ENCODE data around the gene PLEKHA1. TPM values are rescaled to one million over a fixed set of nuclear protein-coding genes. Genes with fewer than 3 reads are reported as not detected.

PLEKHA1 gene
- total and polyA plus RNA-seq, 2 experiments from 2014 or later: 25.8 to 36.6 TPM

GRCh38 chr10:122376364-122376961 is 2.0 kb downstream of the PLEKHA1 start (continued):
- TF ChIP-seq JUNB (IDR thresholded peaks at IDR 0.05; ENCODE audit: unreplicated experiment) (no peak), ZNF331 (CRISPR knock-in tag; IDR thresholded peaks at IDR 0.05; ENCODE audit: low read depth) (no peak), POLR2AphosphoS5 (IDR thresholded peaks at IDR 0.05; ENCODE audit: low read depth) (no peak), EZH2phosphoT487 (IDR thresholded peaks at IDR 0.05; ENCODE audit: unreplicated experiment) (no peak), NANOG (IDR thresholded peaks at IDR 0.05; ENCODE audit: borderline replicate concordance) (no peak)
- TF ChIP-seq, protein P1, sequence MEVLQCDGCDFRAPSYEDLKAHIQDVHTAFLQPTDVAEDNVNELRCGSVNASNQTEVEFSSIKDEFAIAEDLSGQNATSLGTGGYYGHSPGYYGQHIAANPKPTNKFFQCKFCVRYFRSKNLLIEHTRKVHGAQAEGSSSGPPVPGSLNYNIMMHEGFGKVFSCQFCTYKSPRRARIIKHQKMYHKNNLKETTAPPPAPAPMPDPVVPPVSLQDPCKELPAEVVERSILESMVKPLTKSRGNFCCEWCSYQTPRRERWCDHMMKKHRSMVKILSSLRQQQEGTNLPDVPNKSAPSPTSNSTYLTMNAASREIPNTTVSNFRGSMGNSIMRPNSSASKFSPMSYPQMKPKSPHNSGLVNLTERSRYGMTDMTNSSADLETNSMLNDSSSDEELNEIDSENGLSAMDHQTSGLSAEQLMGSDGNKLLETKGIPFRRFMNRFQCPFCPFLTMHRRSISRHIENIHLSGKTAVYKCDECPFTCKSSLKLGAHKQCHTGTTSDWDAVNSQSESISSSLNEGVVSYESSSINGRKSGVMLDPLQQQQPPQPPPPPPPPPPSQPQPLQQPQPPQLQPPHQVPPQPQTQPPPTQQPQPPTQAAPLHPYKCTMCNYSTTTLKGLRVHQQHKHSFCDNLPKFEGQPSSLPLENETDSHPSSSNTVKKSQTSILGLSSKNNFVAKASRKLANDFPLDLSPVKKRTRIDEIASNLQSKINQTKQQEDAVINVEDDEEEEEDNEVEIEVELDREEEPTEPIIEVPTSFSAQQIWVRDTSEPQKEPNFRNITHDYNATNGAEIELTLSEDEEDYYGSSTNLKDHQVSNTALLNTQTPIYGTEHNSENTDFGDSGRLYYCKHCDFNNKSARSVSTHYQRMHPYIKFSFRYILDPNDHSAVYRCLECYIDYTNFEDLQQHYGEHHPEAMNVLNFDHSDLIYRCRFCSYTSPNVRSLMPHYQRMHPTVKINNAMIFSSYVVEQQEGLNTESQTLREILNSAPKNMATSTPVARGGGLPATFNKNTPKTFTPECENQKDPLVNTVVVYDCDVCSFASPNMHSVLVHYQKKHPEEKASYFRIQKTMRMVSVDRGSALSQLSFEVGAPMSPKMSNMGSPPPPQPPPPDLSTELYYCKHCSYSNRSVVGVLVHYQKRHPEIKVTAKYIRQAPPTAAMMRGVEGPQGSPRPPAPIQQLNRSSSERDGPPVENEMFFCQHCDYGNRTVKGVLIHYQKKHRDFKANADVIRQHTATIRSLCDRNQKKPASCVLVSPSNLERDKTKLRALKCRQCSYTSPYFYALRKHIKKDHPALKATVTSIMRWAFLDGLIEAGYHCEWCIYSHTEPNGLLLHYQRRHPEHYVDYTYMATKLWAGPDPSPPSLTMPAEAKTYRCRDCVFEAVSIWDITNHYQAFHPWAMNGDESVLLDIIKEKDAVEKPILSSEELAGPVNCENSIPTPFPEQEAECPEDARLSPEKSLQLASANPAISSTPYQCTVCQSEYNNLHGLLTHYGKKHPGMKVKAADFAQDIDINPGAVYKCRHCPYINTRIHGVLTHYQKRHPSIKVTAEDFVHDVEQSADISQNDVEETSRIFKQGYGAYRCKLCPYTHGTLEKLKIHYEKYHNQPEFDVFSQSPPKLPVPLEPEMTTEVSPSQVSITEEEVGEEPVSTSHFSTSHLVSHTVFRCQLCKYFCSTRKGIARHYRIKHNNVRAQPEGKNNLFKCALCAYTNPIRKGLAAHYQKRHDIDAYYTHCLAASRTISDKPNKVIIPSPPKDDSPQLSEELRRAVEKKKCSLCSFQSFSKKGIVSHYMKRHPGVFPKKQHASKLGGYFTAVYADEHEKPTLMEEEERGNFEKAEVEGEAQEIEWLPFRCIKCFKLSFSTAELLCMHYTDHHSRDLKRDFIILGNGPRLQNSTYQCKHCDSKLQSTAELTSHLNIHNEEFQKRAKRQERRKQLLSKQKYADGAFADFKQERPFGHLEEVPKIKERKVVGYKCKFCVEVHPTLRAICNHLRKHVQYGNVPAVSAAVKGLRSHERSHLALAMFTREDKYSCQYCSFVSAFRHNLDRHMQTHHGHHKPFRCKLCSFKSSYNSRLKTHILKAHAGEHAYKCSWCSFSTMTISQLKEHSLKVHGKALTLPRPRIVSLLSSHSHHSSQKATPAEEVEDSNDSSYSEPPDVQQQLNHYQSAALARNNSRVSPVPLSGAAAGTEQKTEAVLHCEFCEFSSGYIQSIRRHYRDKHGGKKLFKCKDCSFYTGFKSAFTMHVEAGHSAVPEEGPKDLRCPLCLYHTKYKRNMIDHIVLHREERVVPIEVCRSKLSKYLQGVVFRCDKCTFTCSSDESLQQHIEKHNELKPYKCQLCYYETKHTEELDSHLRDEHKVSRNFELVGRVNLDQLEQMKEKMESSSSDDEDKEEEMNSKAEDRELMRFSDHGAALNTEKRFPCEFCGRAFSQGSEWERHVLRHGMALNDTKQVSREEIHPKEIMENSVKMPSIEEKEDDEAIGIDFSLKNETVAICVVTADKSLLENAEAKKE (CRISPR knock-in tag; IDR thresholded peaks at IDR 0.05): no peak

DNA sequence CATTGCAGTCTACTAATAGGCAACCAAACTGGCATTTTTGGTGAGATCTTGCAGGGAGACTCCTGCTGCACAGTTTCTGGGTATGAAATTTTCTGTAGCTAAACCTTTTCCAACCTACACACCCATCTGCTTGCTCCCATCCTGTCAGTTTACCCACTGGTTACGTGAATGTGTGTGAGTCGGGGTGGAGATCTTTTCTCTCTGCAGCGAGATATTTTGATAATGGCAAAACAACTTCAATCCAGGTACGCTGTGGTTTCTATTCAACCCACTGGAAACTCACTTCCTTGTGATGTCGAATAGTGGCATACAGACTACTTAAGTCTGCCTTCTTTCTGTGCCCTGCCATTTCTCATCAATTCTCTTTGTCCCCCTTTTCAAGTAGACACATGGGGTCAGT is 4.5 kb downstream of the PLEKHA1 start:
- Mint-ChIP-seq H3K27ac (no peak overlapping the region), H3K36me3 (ENCODE audit: low read depth) (peaks cover 9% of the 10 kb centered on the region; the same call in 2 of the 3 replicates), H3K9me3 (no peaks in the 10 kb centered on the region; the same call in 2 of the 3 replicates), H3K4me1 (peaks cover 11% of the 10 kb centered on the region), H3K4me3 (no peak overlapping the region), H3K27me3 (ENCODE audit: insufficient read depth, low read depth, poor library complexity) (peaks cover 7% of the 10 kb centered on the region)
- Histone ChIP-seq H3K27me3 (ENCODE audit: insufficient read depth) (peaks cover under 1% of the 10 kb centered on the region; the same call in 1 of the 2 replicates), H3K27ac (ENCODE audit: low read depth) (no peak overlapping the region), H3K4me3 (no peak overlapping the region), H3F3A (replicated peaks; ENCODE audit: low read depth) (no peaks in the 10 kb centered on the region), H3K4me1 (ENCODE audit: insufficient read depth) (peaks cover 13% of the 10 kb centered on the region; the same call in 1 of the 2 replicates), H3K79me2 (replicated peaks; ENCODE audit: insufficient read depth) (peaks cover 79% of the 10 kb centered on the region), H3K4me2 (no peak overlapping the region), H4K20me1 (replicated peaks; ENCODE audit: insufficient read depth) (peaks cover 18% of the 10 kb centered on the region; the same call in 1 of the 2 replicates), H3K36me3 (ENCODE audit: insufficient read depth) (no peaks in the 10 kb centered on the region), H2AFZ (no peak overlapping the region), H3K9me2 (ENCODE audit: insufficient read depth) (no peaks in the 10 kb centered on the region)
- no peak for ATAC-seq
- no peak for DNase-seq (ENCODE audit: low spot score)
- TF ChIP-seq ZNF114 (CRISPR knock-in tag; IDR thresholded peaks at IDR 0.05): no peak
- TF ChIP-seq, protein P2, sequence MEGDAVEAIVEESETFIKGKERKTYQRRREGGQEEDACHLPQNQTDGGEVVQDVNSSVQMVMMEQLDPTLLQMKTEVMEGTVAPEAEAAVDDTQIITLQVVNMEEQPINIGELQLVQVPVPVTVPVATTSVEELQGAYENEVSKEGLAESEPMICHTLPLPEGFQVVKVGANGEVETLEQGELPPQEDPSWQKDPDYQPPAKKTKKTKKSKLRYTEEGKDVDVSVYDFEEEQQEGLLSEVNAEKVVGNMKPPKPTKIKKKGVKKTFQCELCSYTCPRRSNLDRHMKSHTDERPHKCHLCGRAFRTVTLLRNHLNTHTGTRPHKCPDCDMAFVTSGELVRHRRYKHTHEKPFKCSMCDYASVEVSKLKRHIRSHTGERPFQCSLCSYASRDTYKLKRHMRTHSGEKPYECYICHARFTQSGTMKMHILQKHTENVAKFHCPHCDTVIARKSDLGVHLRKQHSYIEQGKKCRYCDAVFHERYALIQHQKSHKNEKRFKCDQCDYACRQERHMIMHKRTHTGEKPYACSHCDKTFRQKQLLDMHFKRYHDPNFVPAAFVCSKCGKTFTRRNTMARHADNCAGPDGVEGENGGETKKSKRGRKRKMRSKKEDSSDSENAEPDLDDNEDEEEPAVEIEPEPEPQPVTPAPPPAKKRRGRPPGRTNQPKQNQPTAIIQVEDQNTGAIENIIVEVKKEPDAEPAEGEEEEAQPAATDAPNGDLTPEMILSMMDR (conservative IDR thresholded peaks at IDR 0.05; ENCODE audit: low read depth in 2 of 2): no peak
- no peak for TF ChIP-seq NANOG (IDR thresholded peaks at IDR 0.05; ENCODE audit: borderline replicate concordance)
- no peak for TF ChIP-seq ZNF331 (CRISPR knock-in tag; IDR thresholded peaks at IDR 0.05; ENCODE audit: low read depth)
- TF ChIP-seq EZH2 (IDR thresholded peaks at IDR 0.05; ENCODE audit: low read depth, unreplicated experiment): no peak
- TF ChIP-seq CREB1 (CRISPR knock-in tag; IDR thresholded peaks at IDR 0.05; ENCODE audit: low read depth): no peak
